ENCODE results near the gene CTNNBIP1. TPM values are rescaled to one million over a fixed set of nuclear protein-coding genes. Genes with fewer than 3 reads are reported as not detected.

The CTNNBIP1 gene
- total RNA-seq, 4 donors from 2014 or later = 58.0 to 99.3 (median 75.2) TPM

- intact Hi-C loops (cut with DNase I) = no loop called here
- H3K4me3 ChIP-seq (replicated peaks in 1 of 3) = no peak overlapping the region
- TF ChIP-seq CTCF (IDR thresholded peaks at IDR 0.05) = no peak
- TF ChIP-seq POLR2A (IDR thresholded peaks at IDR 0.05) = no peak
- no peak overlapping the region for H3K27ac ChIP-seq
- H3K4me1 ChIP-seq = no peaks in the 10 kb centered on the region
- H3K9me3 ChIP-seq = no peaks in the 10 kb centered on the region
- no peak for DNase-seq
- 91 to 96% methylated on average over 4 of the region's 4 CpGs for WGBS, 2 donors
- no peaks in the 10 kb centered on the region for H3K36me3 ChIP-seq
- no peaks in the 10 kb centered on the region for H3K27me3 ChIP-seq
Observed at GRCh38 chr1:9853249-9853595, 56.8 kb downstream of the CTNNBIP1 start.

- H3K4me3 ChIP-seq (replicated peaks in 1 of 3) = no peak overlapping the region
- no peaks in the 10 kb centered on the region for H3K27me3 ChIP-seq
- no peaks in the 10 kb centered on the region for H3K4me1 ChIP-seq
- intact Hi-C loops (cut with DNase I) = no loop called here
- H3K9me3 ChIP-seq = no peaks in the 10 kb centered on the region
- TF ChIP-seq CTCF (IDR thresholded peaks at IDR 0.05) (no peak), POLR2A (IDR thresholded peaks at IDR 0.05) (no peak)
- WGBS, 2 donors = 93 to 95% methylated on average over 11 to 12 of the region's 12 CpGs
- H3K36me3 ChIP-seq = no peaks in the 10 kb centered on the region
- H3K27ac ChIP-seq = no peak overlapping the region
- no peak for DNase-seq
Observed at GRCh38 chr1:9852410-9853248, 57.4 kb downstream of the CTNNBIP1 start.

GRCh38 chr1:9852004-9852403 lies 58.1 kb downstream of the CTNNBIP1 start:
- no peaks in the 10 kb centered on the region for H3K4me1 ChIP-seq
- H3K9me3 ChIP-seq = no peaks in the 10 kb centered on the region
- H3K27ac ChIP-seq = no peak overlapping the region
- 85 to 95% methylated on average over 7 to 8 of the region's 8 CpGs for WGBS, 2 donors
- H3K36me3 ChIP-seq = no peaks in the 10 kb centered on the region
- no peak for TF ChIP-seq CTCF (IDR thresholded peaks at IDR 0.05)
- TF ChIP-seq POLR2A (IDR thresholded peaks at IDR 0.05) = no peak
- intact Hi-C loops (cut with DNase I) = no loop called here
- no peak for DNase-seq
- H3K27me3 ChIP-seq = no peaks in the 10 kb centered on the region
- H3K4me3 ChIP-seq (replicated peaks in 1 of 3) = no peak overlapping the region

GRCh38 chr1:9850442-9851162 lies 59.5 kb downstream of the CTNNBIP1 start:
- intact Hi-C loops (cut with DNase I) = no loop called here
- H3K4me1 ChIP-seq = no peaks in the 10 kb centered on the region
- no peak for TF ChIP-seq POLR2A (IDR thresholded peaks at IDR 0.05)
- TF ChIP-seq CTCF (IDR thresholded peaks at IDR 0.05) = no peak
- 77 to 81% methylated on average over 14 to 16 of the region's 18 CpGs for WGBS, 2 donors
- DNase-seq = no peak
- H3K27ac ChIP-seq = no peak overlapping the region
- H3K36me3 ChIP-seq = no peaks in the 10 kb centered on the region
- H3K27me3 ChIP-seq = no peaks in the 10 kb centered on the region
- H3K4me3 ChIP-seq (replicated peaks in 1 of 3) = no peak overlapping the region
- H3K9me3 ChIP-seq = no peaks in the 10 kb centered on the region
